ENCODE data around the gene CALN1.
"Not testable (repeated sequence)": the region's sequence is repeated elsewhere in the genome, so short reads cannot be mapped to it uniquely, and the experiment has no call there.

The CALN1 gene

GRCh38 chr7:72080341-72080766 is 331.8 kb downstream of the CALN1 start:
- no peak for DNase-seq

- no peak for DNase-seq
These were observed 333.3 kb downstream of the CALN1 start for GRCh38 chr7:72078856-72079255.

GRCh38 chr7:72078301-72078700 is 333.8 kb downstream of the CALN1 start:
- no peak for DNase-seq

GRCh38 chr7:72077786-72078185 is 334.4 kb downstream of the CALN1 start:
- no peak for DNase-seq

- DNase-seq: no peak
These were observed 339.2 kb downstream of the CALN1 start for GRCh38 chr7:72072901-72073300.

- no peak for DNase-seq
These were observed 342.9 kb downstream of the CALN1 start for GRCh38 chr7:72069263-72069662.

GRCh38 chr7:72065764-72066163 is 346.4 kb downstream of the CALN1 start:
- DNase-seq: not testable (repeated sequence)

GRCh38 chr7:72064916-72065315 is 347.2 kb downstream of the CALN1 start:
- DNase-seq: no peak

GRCh38 chr7:72063330-72063729 is 348.8 kb downstream of the CALN1 start:
- DNase-seq: no peak

GRCh38 chr7:72062666-72063065 is 349.5 kb downstream of the CALN1 start:
- no peak for DNase-seq

- DNase-seq: no peak
These were observed 352.2 kb downstream of the CALN1 start for GRCh38 chr7:72059925-72060324.

GRCh38 chr7:72058579-72058978 is 353.6 kb downstream of the CALN1 start:
- DNase-seq: no peak

- no peak for DNase-seq
These were observed 354.3 kb downstream of the CALN1 start for GRCh38 chr7:72057796-72058195.

GRCh38 chr7:72057231-72057630 is 354.9 kb downstream of the CALN1 start:
- no peak for DNase-seq

GRCh38 chr7:72055426-72055825 is 356.7 kb downstream of the CALN1 start:
- no peak for DNase-seq

GRCh38 chr7:72053292-72053691 is 358.8 kb downstream of the CALN1 start:
- DNase-seq: no peak

GRCh38 chr7:72048420-72048819 is 363.7 kb downstream of the CALN1 start:
- DNase-seq: no peak

GRCh38 chr7:72042855-72043254 is 369.3 kb downstream of the CALN1 start:
- DNase-seq: no peak

GRCh38 chr7:72040641-72041040 is 371.5 kb downstream of the CALN1 start:
- DNase-seq: no peak

GRCh38 chr7:72039460-72039859 is 372.7 kb downstream of the CALN1 start:
- no peak for DNase-seq

- no peak for DNase-seq
These were observed 374.0 kb downstream of the CALN1 start for GRCh38 chr7:72038022-72038732.

GRCh38 chr7:72037516-72037915 is 374.6 kb downstream of the CALN1 start:
- no peak for DNase-seq

- DNase-seq: no peak
These were observed 376.9 kb downstream of the CALN1 start for GRCh38 chr7:72035266-72035665.

GRCh38 chr7:72032934-72033333 is 379.2 kb downstream of the CALN1 start:
- DNase-seq: no peak

- no peak for DNase-seq
These were observed 381.0 kb downstream of the CALN1 start for GRCh38 chr7:72030994-72031667.

Data from NCI-H510A treated with DMSO at 0.1 percent for 48 hours (cell line).